T47D (cell line): ENCODE measurements around the gene PPP2R5C.

Experiments used
- DNase-seq, 2 experiments: peaks; one replicate each; pipeline versions ENCODE4 v3.0.0 to v3.0.0-alpha.2; 2011 to 2012; ENCODE audit warnings: low read depth in 1 of 2, low spot score in 1 of 2
- JUND ChIP-seq: IDR thresholded peaks from 2 replicates; pipeline ENCODE4 v1.6.1; 2012; ENCODE audit warnings: low read depth
- in situ Hi-C: cut with HindIII; loops from 2 replicates; pipeline ENCODE4 v1.10.0; 2016; ENCODE audit warnings: low sequenced_read_pairs, low pct_unique_long_range_greater_than_20kb

PPP2R5C gene

DNA sequence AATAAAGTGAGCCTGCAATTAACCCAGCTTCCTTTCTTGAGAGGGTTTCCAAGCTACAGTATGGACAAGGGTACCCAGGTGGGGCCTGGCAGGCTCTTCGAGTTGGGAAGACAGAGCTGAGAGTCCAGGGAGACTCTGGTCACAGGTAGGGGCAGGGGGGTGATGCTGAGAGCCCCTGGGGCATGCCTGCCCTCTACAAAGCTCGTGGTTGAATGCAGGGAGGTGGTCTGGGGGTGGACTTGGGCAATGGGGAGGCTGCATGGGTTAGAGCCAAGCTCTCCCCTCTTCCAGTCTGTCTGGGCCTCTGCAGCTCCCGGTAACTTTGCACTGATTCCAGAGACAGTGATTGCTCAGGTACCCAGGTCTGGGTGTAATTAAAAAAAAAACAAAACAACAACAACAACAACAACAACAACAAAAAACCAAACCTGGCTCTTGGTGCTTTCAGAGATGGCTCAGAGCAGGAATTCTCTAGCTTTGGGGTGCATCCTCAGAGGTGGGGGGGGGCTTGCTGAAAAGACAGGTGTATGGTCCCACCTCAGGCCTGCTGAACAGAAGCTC, 30.8 kb upstream of the PPP2R5C start:
- DNase-seq = no peak
- in situ Hi-C loops = no loop called here
- TF ChIP-seq JUND = no peak

DNA sequence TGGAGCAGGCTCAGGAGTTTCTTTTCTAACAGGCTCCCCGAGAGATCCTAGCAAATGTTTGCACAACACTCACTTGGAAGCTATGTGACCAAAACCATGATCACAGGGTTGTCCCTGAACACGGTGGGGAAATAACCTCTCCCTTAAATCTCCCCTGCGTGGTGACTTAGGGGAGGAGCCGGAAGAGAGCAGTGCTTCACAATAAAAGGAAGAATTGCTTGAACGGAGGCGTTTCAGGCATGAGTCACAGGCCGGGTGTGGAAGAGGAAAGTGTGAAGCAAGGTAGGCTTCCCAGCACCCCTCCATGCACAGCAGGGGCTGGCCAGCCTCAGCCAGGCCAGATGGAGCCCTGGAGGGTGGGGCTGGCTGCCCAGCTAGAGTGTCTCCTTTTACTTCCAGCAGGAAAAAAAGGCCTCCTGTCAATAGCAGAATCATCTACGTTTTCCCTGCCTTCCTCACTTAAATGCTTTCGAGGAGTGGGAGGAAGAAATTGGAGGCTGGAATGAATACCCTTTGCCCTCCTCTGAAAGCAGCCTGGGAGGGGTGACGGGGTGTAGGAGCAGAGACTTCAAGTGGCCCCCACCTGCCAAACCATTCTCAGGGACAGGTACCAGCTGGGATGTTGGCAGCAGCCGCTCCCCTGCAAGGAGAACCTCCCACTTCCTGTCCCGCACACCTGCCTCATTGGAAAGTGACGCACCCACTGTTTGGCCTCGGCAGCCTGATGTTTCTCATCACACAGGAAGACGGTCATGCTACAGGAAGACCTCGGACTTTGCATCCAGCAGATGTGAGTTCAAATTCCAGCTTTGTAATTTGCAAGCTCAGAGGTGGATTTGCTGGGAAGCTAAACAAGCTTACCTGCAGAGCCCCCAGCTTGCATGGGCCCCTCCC, 30.1 kb upstream of the PPP2R5C start:
- no peak for TF ChIP-seq JUND
- in situ Hi-C loops = no loop called here
- no peak for DNase-seq

DNA sequence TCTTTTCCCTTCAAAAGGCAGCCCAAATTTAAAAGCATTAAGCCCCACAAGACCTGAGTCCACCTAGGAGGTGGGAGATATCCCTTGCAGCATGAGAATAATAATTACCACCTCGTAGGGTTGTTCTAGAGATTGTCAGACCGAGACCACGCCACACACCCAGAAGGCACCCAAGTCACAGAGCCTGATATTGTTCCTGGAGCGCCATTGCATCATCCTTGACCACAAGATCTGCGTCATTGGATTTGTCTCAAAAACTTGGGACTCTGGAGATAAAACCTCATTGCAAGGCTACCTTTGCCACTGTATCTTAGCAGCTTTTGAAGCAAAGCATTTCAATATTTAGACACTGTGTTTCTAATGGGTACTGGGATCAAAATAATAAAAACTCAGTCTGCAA, 29.4 kb upstream of the PPP2R5C start:
- no peak for TF ChIP-seq JUND
- no peak for DNase-seq
- in situ Hi-C loops = no loop called here

DNA sequence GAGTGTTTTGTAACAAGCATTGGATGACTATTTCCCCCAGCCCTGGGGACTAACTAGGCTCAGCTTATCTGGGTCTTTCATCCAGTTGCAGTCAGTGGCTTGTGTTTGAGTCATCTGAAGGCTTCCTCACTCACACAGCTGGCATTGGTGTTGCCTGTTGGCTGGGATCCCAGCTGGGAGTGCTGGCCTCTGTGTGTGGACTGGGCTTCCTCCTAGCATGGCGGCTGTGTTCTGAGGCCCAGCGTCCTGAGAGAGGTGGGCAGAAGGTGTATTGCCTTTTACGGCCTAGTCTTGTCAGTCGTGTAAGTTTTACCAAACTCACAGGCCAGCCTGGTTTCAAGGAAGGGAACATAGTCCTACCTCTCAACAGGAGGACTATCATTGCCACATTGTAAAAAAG, 28.3 kb upstream of the PPP2R5C start:
- in situ Hi-C loops = no loop called here
- no peak for DNase-seq
- TF ChIP-seq JUND = no peak

DNA sequence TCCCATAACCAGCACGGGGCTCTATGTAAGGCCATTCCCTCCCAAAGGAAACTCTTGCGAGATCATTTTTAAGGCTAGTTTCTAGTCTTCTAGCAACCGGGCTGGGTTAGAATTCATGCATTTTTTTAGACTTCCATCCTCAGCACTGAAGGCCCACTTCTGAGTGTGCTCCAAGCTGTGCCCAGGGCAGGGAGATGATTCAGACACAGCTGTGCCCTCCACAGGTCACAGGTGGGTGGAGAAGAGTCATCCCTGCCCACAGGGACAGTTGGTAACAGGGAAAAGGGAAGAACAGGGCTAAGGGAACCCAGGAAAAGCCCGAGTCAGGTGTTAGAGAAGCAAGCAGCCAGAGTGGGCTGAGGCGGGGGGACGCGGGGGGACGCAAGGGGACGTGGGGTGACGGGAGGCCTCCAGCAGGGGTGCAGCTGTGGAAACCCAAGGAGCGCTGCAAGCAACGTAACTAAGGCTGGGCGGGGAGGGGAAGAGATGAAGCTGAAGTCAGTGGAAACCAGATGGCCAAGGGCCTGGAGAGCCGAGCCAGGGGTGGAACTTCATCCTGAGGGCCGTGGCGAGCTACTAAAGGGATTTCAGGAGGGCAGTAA, 27.2 kb upstream of the PPP2R5C start:
- no peak for TF ChIP-seq JUND
- in situ Hi-C loops = no loop called here
- DNase-seq = no peak

DNA sequence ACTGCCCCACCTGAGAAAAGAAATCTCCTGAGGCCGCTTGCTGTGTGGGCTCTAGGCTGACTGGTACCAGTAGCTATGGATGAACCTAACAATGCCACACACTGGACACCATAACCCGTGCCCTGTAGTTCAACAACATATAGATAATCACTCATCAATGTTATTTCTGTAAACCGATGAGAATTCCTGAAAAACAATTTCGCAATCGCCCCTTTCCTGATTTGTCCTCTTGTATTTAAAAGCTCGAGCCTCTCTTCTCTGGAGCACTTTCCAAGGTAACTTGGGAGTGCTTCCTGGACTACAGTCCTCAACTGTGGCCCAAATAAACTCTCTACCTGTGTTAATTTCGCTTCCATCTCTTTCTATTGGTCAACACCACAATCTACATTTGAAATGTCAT, 26.1 kb upstream of the PPP2R5C start:
- no peak for TF ChIP-seq JUND
- in situ Hi-C loops = no loop called here
- no peak for DNase-seq

DNA sequence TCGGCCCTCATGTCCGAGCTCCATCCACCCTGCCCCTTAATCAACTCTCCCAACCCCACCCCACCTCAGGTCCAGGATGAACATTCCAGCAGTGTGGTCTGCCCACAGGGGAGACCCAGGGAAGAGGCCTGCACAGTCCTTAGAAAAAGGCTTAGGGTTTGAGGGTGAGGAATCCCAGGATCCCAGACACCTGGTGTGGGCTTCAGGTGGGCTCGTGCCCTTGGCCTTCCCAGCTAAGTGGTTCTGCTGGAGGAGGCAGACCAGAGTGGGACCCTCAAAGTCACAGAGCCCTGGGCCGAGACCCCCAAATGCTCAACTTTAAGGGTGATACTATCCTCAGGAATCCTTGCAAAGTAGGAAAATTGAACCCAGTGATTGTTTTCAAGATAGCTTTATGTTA, 25.4 kb upstream of the PPP2R5C start:
- DNase-seq = no peak
- no peak for TF ChIP-seq JUND
- in situ Hi-C loops = no loop called here

DNA sequence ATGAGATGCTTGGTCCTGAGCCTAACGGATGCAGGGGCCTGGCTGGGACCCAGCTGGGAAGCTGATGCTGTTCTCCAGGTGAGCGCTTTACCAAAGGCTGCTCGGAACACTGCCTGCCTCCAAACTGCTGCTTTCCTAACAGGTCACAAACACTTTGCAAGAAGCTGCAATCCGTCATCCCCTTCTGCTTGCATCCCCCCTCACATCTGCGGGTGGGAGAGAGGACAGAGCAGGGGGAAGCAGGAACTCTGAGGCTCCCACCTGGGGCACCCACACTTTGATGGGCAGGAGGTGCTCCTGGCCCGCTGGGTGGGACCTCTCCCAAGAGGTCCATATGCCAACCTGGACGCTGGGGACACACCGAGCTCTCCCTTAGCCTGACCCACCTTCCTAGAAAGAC, 24.9 kb upstream of the PPP2R5C start:
- in situ Hi-C loops = no loop called here
- TF ChIP-seq JUND = no peak

DNA sequence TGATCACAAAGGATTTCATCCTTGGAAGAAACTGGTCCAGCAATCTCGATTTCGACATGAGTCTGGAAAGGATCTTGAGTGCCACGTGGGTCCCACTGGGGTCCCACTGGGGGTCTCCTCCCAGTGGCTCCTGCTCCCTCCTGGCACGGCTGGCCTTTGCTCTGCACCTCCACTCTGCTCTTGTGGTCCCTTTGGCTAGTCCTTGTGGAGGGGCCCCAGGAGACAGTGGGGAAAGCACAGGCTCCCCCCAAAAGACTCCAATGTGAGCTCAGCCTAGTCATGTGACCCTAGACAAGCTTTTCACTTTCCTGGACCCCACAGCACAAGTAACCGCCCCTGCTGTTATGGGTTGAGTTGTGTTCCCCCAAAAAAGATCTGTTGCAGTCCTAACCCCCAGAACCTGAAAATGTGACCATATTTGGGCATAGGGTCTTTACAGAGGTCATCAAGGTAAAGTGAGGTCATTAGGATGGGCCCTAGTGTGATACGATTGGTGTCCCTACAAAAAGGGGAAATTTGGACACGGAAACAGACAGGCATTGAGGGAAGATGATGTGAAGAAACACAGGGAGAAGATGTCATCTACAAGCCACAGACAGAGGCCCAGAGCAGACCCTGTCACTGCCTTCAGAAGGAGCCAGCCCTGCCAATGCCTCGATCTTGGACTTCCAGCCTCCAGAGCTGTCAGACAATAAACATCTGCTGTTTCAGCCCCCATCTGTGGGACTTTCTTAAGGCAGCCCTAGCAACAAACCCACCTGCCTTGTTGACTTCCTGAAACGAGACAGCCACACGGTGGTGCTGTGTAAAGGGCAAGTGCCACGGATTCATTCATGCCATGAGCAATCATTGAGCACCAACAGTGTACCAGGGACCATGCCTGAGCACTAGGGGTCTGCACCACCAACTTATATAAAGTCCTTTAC, 23.8 kb upstream of the PPP2R5C start:
- no peak for DNase-seq
- no peak for TF ChIP-seq JUND
- in situ Hi-C loops = no loop called here

More for the DNA sequence above, 24.9 kb upstream of the PPP2R5C start:
- DNase-seq = no peak

DNA sequence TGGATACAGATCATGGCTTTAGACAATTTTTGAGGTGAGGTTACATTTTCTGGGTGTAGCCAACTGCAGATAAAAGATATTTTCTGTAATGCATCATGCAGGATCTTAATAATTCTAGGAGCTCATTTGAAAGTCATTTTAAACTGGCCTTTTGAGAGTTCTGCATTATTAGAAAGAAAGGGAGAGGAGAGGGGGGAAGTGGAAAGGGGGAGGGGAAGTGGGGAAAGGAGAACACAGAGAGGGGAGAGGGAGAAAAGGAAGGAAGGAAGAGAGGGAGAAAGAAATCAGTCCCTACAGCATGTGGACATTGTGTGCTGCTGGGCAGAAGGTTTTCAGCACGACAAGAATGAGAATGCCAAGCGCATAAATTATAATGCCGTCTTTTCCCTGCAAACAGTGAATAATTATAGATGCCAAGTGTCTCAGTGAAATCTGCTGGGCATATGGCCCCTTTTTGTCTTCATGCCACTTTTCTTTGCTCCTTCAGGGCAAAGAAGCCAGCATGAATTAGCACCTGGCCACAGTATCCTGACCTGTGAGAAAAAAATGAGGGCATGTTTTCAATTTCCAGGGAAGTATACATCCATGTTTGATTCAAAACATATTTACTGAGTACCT, 22.7 kb upstream of the PPP2R5C start:
- no peak for DNase-seq
- in situ Hi-C loops = no loop called here
- no peak for TF ChIP-seq JUND

DNA sequence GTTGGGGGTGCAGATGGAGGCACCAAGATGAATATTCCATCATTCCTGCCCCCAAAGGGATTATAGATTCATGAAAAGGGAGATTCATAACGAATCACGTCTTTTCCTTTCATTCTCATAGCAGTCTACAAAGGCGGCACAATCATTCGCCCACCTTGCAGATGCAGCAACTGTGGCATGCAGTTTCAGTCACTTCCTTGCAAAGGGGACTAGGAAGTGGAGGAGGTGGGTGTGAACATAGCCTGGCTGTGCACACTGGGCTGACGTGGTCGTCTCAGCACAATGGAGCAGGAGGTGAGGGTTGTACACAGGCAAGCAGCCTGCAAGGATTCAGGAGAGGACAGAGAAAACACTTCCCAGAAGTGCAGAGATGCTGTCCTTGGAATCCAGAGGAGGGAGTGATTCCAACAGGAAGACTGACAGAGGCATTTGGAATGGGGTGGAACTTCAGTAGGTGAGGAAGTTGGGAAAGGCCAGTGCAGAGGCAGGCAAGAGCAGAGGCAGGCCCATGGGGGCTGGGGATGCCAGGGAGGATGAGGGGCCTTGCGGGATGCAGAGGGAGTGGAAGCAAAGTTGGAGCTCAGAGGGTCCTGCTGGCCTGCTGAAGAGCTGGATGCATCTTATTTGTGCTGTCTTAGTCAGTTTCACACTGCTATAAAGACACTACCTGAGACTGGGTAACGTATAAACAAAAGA, 21.9 kb upstream of the PPP2R5C start:
- TF ChIP-seq JUND = no peak
- DNase-seq = no peak
- in situ Hi-C loops = no loop called here
